ENCODE measurements around the gene DIDO1. TPM values are rescaled to one million over a fixed set of nuclear protein-coding genes. Genes with fewer than 3 reads are reported as not detected.
A peak's percentile ranks its signal among the peaks of the same experiment; 100 is the strongest.
"Not testable (repeated sequence)": the region's sequence is repeated elsewhere in the genome, so short reads cannot be mapped to it uniquely, and the experiment has no call there.

Gene DIDO1
- total RNA-seq, 2 experiments from 2014 or later: 100 to 104 TPM

GRCh38 chr20:62967149-62967501 lies 40.8 kb upstream of the DIDO1 start:
- H3K27me3 Mint-ChIP-seq: peaks cover 9% of the 10 kb centered on the region
- POLR2A ChIA-PET: no interaction called here
- no peak for DNase-seq
- H3K27ac Mint-ChIP-seq: no peak overlapping the region
- peaks cover 1% of the 10 kb centered on the region for H3K36me3 Mint-ChIP-seq
- H3K4me3 Mint-ChIP-seq: no peak overlapping the region
- H3K4me1 Mint-ChIP-seq: peaks cover 7% of the 10 kb centered on the region
- no peaks in the 10 kb centered on the region for H3K9me3 Mint-ChIP-seq
- no peak for ATAC-seq (ENCODE audit: low read depth)

GRCh38 chr20:62966212-62967148 lies 40.2 kb upstream of the DIDO1 start:
- POLR2A ChIA-PET: no interaction called here
- Mint-ChIP-seq H3K27ac (no peak overlapping the region), H3K9me3 (no peaks in the 10 kb centered on the region), H3K27me3 (peaks cover 3% of the 10 kb centered on the region), H3K4me3 (no peak overlapping the region), H3K36me3 (peaks cover 1% of the 10 kb centered on the region), H3K4me1 (peaks cover under 1% of the 10 kb centered on the region)
- DNase-seq (no peak), ATAC-seq (ENCODE audit: low read depth) (no peak)

GRCh38 chr20:62965363-62965771 lies 39.1 kb upstream of the DIDO1 start:
- no peak for ATAC-seq (ENCODE audit: low read depth)
- no peak for DNase-seq
- Mint-ChIP-seq H3K4me1 (no peaks in the 10 kb centered on the region), H3K27me3 (no peaks in the 10 kb centered on the region), H3K9me3 (no peaks in the 10 kb centered on the region), H3K27ac (no peak overlapping the region), H3K36me3 (peaks cover 1% of the 10 kb centered on the region), H3K4me3 (no peak overlapping the region)
- POLR2A ChIA-PET: interaction anchor here (1.1 kb wide), 1 partner anchor 10 kb away, joined by 3 read pairs; no protein-coding TSS in a partner anchor

- ATAC-seq (ENCODE audit: low read depth): no peak
- peaks cover 4% of the 10 kb centered on the region for H3K36me3 Mint-ChIP-seq
Observed at GRCh38 chr20:62964700-62965099, 38.4 kb upstream of the DIDO1 start.

GRCh38 chr20:62963614-62964397 lies 37.5 kb upstream of the DIDO1 start:
- DNase-seq: no peak
- POLR2A ChIA-PET: interaction anchor here (1.1 kb wide), 1 partner anchor 9 kb away, joined by 3 read pairs; no protein-coding TSS in a partner anchor
- peaks cover 8% of the 10 kb centered on the region for H3K4me1 Mint-ChIP-seq

More at GRCh38 chr20:62964700-62965099, 38.4 kb upstream of the DIDO1 start:
- no peak for DNase-seq
- POLR2A ChIA-PET: interaction anchor here (1.1 kb wide), 1 partner anchor 9 kb away, joined by 3 read pairs; no protein-coding TSS in a partner anchor
- no peaks in the 10 kb centered on the region for H3K9me3 Mint-ChIP-seq
- no peaks in the 10 kb centered on the region for H3K27me3 Mint-ChIP-seq
- no peak overlapping the region for H3K4me3 Mint-ChIP-seq
- no peak overlapping the region for H3K27ac Mint-ChIP-seq
- H3K4me1 Mint-ChIP-seq: peaks cover 4% of the 10 kb centered on the region

GRCh38 chr20:62962891-62963613 lies 36.7 kb upstream of the DIDO1 start:
- no peak overlapping the region for H3K4me3 Mint-ChIP-seq
- ATAC-seq (ENCODE audit: low read depth): no peak
- H3K36me3 Mint-ChIP-seq: peaks cover 4% of the 10 kb centered on the region
- POLR2A ChIA-PET: no interaction called here
- peaks cover 12% of the 10 kb centered on the region for H3K4me1 Mint-ChIP-seq
- no peaks in the 10 kb centered on the region for H3K27me3 Mint-ChIP-seq
- H3K27ac Mint-ChIP-seq: no peak overlapping the region
- H3K9me3 Mint-ChIP-seq: no peaks in the 10 kb centered on the region
- no peak for DNase-seq

More at GRCh38 chr20:62963614-62964397, 37.5 kb upstream of the DIDO1 start:
- Mint-ChIP-seq H3K4me3 (no peak overlapping the region), H3K9me3 (no peaks in the 10 kb centered on the region), H3K27me3 (no peaks in the 10 kb centered on the region), H3K36me3 (peaks cover 4% of the 10 kb centered on the region), H3K27ac (no peak overlapping the region)
- ATAC-seq (ENCODE audit: low read depth): no peak

GRCh38 chr20:62962221-62962879 lies 36.0 kb upstream of the DIDO1 start:
- ATAC-seq (ENCODE audit: low read depth) (no peak), DNase-seq (no peak)
- peaks cover 6% of the 10 kb centered on the region for H3K36me3 Mint-ChIP-seq
- POLR2A ChIA-PET: no interaction called here
- H3K9me3 Mint-ChIP-seq: no peaks in the 10 kb centered on the region
- no peaks in the 10 kb centered on the region for H3K27me3 Mint-ChIP-seq
- no peak overlapping the region for H3K27ac Mint-ChIP-seq
- peaks cover 12% of the 10 kb centered on the region for H3K4me1 Mint-ChIP-seq
- H3K4me3 Mint-ChIP-seq: no peak overlapping the region

GRCh38 chr20:62961799-62962198 lies 35.5 kb upstream of the DIDO1 start:
- ATAC-seq (ENCODE audit: low read depth): no peak
- H3K4me3 Mint-ChIP-seq: no peak overlapping the region
- no peaks in the 10 kb centered on the region for H3K9me3 Mint-ChIP-seq
- no peak overlapping the region for H3K27ac Mint-ChIP-seq
- POLR2A ChIA-PET: no interaction called here
- no peak for DNase-seq
- H3K27me3 Mint-ChIP-seq: no peaks in the 10 kb centered on the region
- peaks cover 12% of the 10 kb centered on the region for H3K4me1 Mint-ChIP-seq
- peaks cover 7% of the 10 kb centered on the region for H3K36me3 Mint-ChIP-seq

- peaks cover 7% of the 10 kb centered on the region for H3K36me3 Mint-ChIP-seq
- H3K27ac Mint-ChIP-seq: no peak overlapping the region
- H3K4me1 Mint-ChIP-seq: peaks cover 12% of the 10 kb centered on the region
- no peak for ATAC-seq (ENCODE audit: low read depth)
- no peak overlapping the region for H3K4me3 Mint-ChIP-seq
- POLR2A ChIA-PET: no interaction called here
- DNase-seq: no peak
- H3K27me3 Mint-ChIP-seq: no peaks in the 10 kb centered on the region
- no peaks in the 10 kb centered on the region for H3K9me3 Mint-ChIP-seq
Observed at GRCh38 chr20:62961310-62961783, 35.0 kb upstream of the DIDO1 start.

- peaks cover 12% of the 10 kb centered on the region for H3K4me1 Mint-ChIP-seq
- H3K27ac Mint-ChIP-seq; DNase-seq; H3K27me3 Mint-ChIP-seq; H3K36me3 Mint-ChIP-seq; H3K9me3 Mint-ChIP-seq; H3K4me3 Mint-ChIP-seq; ATAC-seq (ENCODE audit: low read depth): not testable (repeated sequence)
- POLR2A ChIA-PET: interaction anchor here (1.1 kb wide), 1 partner anchor 12 kb away, joined by 3 read pairs; no protein-coding TSS in a partner anchor
Observed at GRCh38 chr20:62960446-62961309, 34.4 kb upstream of the DIDO1 start.

GRCh38 chr20:62959998-62960436 lies 33.7 kb upstream of the DIDO1 start:
- Mint-ChIP-seq H3K36me3 (peaks cover 5% of the 10 kb centered on the region), H3K4me3 (no peak overlapping the region), H3K27ac (peak overlapping the region; percentile 13), H3K4me1 (peaks cover 12% of the 10 kb centered on the region), H3K27me3 (no peaks in the 10 kb centered on the region), H3K9me3 (no peaks in the 10 kb centered on the region)
- no peak for DNase-seq
- no peak for ATAC-seq (ENCODE audit: low read depth)
- POLR2A ChIA-PET: interaction anchor here (0.6 to 1.2 kb wide), 3 partner anchors 11 to 324 kb away, joined by 3 to 4 read pairs (median 3); no protein-coding TSS in a partner anchor

All from activated naive CD8-positive, alpha-beta T cell treated with anti-CD3 and anti-CD28 coated beads, Interleukin-2, amount 10 ng/mL, durations not matched to agents 7 days and 5 days (primary cell).